HEK293 (cell line): Measurements from ENCODE around the gene ABHD11.
A peak's percentile ranks its signal among the peaks of the same experiment; 100 is the strongest.

Experiments
- BCL11A ChIP-seq: fragments of 450-650 bp; formaldehyde crosslinking; IDR thresholded peaks from 2 replicates; pipeline ENCODE4 v1.5.1; 2016; ENCODE audit warnings: low read depth, missing biosample characterization, missing genetic modification characterization
- CTCF ChIP-seq: fragments of 450-650 bp; formaldehyde crosslinking; IDR thresholded peaks from 2 replicates; pipeline ENCODE4 v1.5.1; 2016; ENCODE audit warnings: missing biosample characterization, missing genetic modification characterization
- MEIS1 ChIP-seq: sonication (generic); formaldehyde crosslinking; IDR thresholded peaks from 2 replicates; pipeline ENCODE4 v1.8.1; 2022; ENCODE audit warnings: missing genetic modification reagents, mild to moderate bottlenecking, borderline replicate concordance
- MZF1 ChIP-seq: fragments of 450-650 bp; formaldehyde crosslinking; IDR thresholded peaks from 2 replicates; pipeline ENCODE4 v1.5.1; 2017; ENCODE audit warnings: missing biosample characterization, missing genetic modification characterization, borderline replicate concordance
- PBX3 ChIP-seq: sonication (generic); formaldehyde crosslinking; IDR thresholded peaks from 2 replicates; pipeline ENCODE4 v1.8.1; 2022; ENCODE audit warnings: mild to moderate bottlenecking, moderate library complexity, missing genetic modification reagents
- SETDB1 ChIP-seq: IDR thresholded peaks from one replicate; pipeline ENCODE4 v1.6.1; 2017; ENCODE audit warnings: mild to moderate bottlenecking, low read length, moderate library complexity, mixed read lengths; ENCODE audit not compliant: insufficient read length
- ZBTB44 ChIP-seq: fragments of 450-650 bp; IDR thresholded peaks from 2 replicates; pipeline ENCODE4 v1.5.1; 2018; ENCODE audit warnings: missing biosample characterization, mild to moderate bottlenecking, missing genetic modification characterization
- ZBTB8A ChIP-seq: fragments of 450-650 bp; formaldehyde crosslinking; IDR thresholded peaks from 2 replicates; pipeline ENCODE4 v1.5.1; 2016; ENCODE audit warnings: missing biosample characterization, missing genetic modification characterization
- ZNF239 ChIP-seq: fragments of 450-650 bp; formaldehyde crosslinking; IDR thresholded peaks from 2 replicates; pipeline ENCODE4 v1.5.1; 2016; ENCODE audit warnings: missing biosample characterization, missing genetic modification characterization
- ZNF274 ChIP-seq, 2 experiments: fragments of 200-500 bp in 1 of 2; fragments of 450-650 bp in 1 of 2; sonication (Bioruptor generic) in 1 of 2; formaldehyde crosslinking in 1 of 2; IDR thresholded peaks; 2 replicates each; pipeline versions ENCODE4 v1.5.1 to v1.6.1; 2014 to 2016; ENCODE audit warnings: borderline replicate concordance in 1 of 2, inconsistent platforms in 1 of 2, low read length in 1 of 2, missing biosample characterization in 1 of 2, missing genetic modification characterization in 1 of 2
- ZNF292 ChIP-seq: fragments of 450-650 bp; formaldehyde crosslinking; IDR thresholded peaks from 2 replicates; pipeline ENCODE4 v1.5.1; 2016; ENCODE audit warnings: low read depth, missing biosample characterization, missing genetic modification characterization, borderline replicate concordance
- ZNF426 ChIP-seq: fragments of 450-650 bp; formaldehyde crosslinking; IDR thresholded peaks from 2 replicates; pipeline ENCODE4 v1.5.1; 2017; ENCODE audit warnings: missing biosample characterization, missing genetic modification characterization, mild to moderate bottlenecking, inconsistent platforms, moderate library complexity
- ZNF449 ChIP-seq: fragments of 450-650 bp; formaldehyde crosslinking; IDR thresholded peaks from 2 replicates; pipeline ENCODE4 v1.5.1; 2017; ENCODE audit warnings: missing biosample characterization, mild to moderate bottlenecking, missing genetic modification characterization, moderate library complexity
- ZNF48 ChIP-seq: fragments of 450-650 bp; formaldehyde crosslinking; IDR thresholded peaks from 2 replicates; pipeline ENCODE4 v1.5.1; 2016; ENCODE audit warnings: missing biosample characterization, missing genetic modification characterization
- ZNF549 ChIP-seq: fragments of 450-650 bp; IDR thresholded peaks from 2 replicates; pipeline ENCODE4 v1.5.1; 2018; ENCODE audit warnings: missing biosample characterization, missing genetic modification characterization, mild to moderate bottlenecking, inconsistent platforms, moderate library complexity
- ZNF580 ChIP-seq: fragments of 450-650 bp; formaldehyde crosslinking; IDR thresholded peaks from 2 replicates; pipeline ENCODE4 v1.5.1; 2016; ENCODE audit warnings: missing biosample characterization, missing genetic modification characterization
- ZNF621 ChIP-seq: fragments of 450-650 bp; formaldehyde crosslinking; IDR thresholded peaks from 2 replicates; pipeline ENCODE4 v1.5.1; 2017; ENCODE audit warnings: missing biosample characterization, missing genetic modification characterization
- ZNF639 ChIP-seq: fragments of 450-650 bp; formaldehyde crosslinking; IDR thresholded peaks from 2 replicates; pipeline ENCODE4 v1.5.1; 2016; ENCODE audit warnings: missing biosample characterization, missing genetic modification characterization
- ZNF704 ChIP-seq: fragments of 450-650 bp; formaldehyde crosslinking; IDR thresholded peaks from 2 replicates; pipeline ENCODE4 v1.5.1; 2016; ENCODE audit warnings: missing biosample characterization, missing genetic modification characterization
- ZNF768 ChIP-seq: fragments of 450-650 bp; formaldehyde crosslinking; IDR thresholded peaks from 2 replicates; pipeline ENCODE4 v1.5.1; 2018; ENCODE audit warnings: missing biosample characterization, mild to moderate bottlenecking, missing genetic modification characterization
- ZNF776 ChIP-seq: fragments of 450-650 bp; formaldehyde crosslinking; IDR thresholded peaks from 2 replicates; pipeline ENCODE4 v1.5.0; 2017; ENCODE audit warnings: missing biosample characterization, missing genetic modification characterization, borderline replicate concordance
- ZNF785 ChIP-seq: fragments of 450-650 bp; formaldehyde crosslinking; IDR thresholded peaks from 2 replicates; pipeline ENCODE4 v1.5.1; 2016; ENCODE audit warnings: missing biosample characterization, missing genetic modification characterization
- ZNF791 ChIP-seq: fragments of 450-650 bp; formaldehyde crosslinking; IDR thresholded peaks from 2 replicates; pipeline ENCODE4 v1.5.1; 2016; ENCODE audit warnings: missing biosample characterization, missing genetic modification characterization
- ZNF837 ChIP-seq: fragments of 450-650 bp; formaldehyde crosslinking; IDR thresholded peaks from 2 replicates; pipeline ENCODE4 v1.5.1; 2016; ENCODE audit warnings: missing biosample characterization, missing genetic modification characterization
- ZSCAN4 ChIP-seq: fragments of 450-650 bp; formaldehyde crosslinking; IDR thresholded peaks from 2 replicates; pipeline ENCODE4 v1.5.1; 2017; ENCODE audit warnings: missing biosample characterization, missing genetic modification characterization
- TF ChIP-seq, protein P1 (sequence below): fragments of 450-650 bp; formaldehyde crosslinking; IDR thresholded peaks from 2 replicates; pipeline ENCODE4 v1.5.1; 2016; ENCODE audit warnings: missing biosample characterization, missing genetic modification characterization

Gene ABHD11

GRCh38 chr7:73715648-73716317 is 22.8 kb downstream of the ABHD11 start (continued):
- no peak for TF ChIP-seq CTCF (tag by site-specific recombination)
- TF ChIP-seq ZNF239, result no peak
- TF ChIP-seq ZNF48 (tag by site-specific recombination), result no peak
- TF ChIP-seq BCL11A (tag by site-specific recombination), result peak; percentile 79
- peak; percentile 81 for TF ChIP-seq ZNF639 (tag by site-specific recombination)
- TF ChIP-seq ZNF785, result no peak
- TF ChIP-seq ZNF837 (tag by site-specific recombination), result no peak
- no peak for TF ChIP-seq ZNF549
- TF ChIP-seq ZBTB44, result no peak
- no peak for TF ChIP-seq PBX3 (CRISPR knock-in tag)
- no peak for TF ChIP-seq MEIS1
- TF ChIP-seq ZNF580 (tag by site-specific recombination), result no peak
- no peak for TF ChIP-seq ZNF704
- TF ChIP-seq ZSCAN4, result no peak
- no peak for TF ChIP-seq ZNF791 (tag by site-specific recombination)
- TF ChIP-seq ZNF449 (tag by site-specific recombination), result no peak
- no peak for TF ChIP-seq ZNF426 (tag by site-specific recombination)
- TF ChIP-seq, protein P1, sequence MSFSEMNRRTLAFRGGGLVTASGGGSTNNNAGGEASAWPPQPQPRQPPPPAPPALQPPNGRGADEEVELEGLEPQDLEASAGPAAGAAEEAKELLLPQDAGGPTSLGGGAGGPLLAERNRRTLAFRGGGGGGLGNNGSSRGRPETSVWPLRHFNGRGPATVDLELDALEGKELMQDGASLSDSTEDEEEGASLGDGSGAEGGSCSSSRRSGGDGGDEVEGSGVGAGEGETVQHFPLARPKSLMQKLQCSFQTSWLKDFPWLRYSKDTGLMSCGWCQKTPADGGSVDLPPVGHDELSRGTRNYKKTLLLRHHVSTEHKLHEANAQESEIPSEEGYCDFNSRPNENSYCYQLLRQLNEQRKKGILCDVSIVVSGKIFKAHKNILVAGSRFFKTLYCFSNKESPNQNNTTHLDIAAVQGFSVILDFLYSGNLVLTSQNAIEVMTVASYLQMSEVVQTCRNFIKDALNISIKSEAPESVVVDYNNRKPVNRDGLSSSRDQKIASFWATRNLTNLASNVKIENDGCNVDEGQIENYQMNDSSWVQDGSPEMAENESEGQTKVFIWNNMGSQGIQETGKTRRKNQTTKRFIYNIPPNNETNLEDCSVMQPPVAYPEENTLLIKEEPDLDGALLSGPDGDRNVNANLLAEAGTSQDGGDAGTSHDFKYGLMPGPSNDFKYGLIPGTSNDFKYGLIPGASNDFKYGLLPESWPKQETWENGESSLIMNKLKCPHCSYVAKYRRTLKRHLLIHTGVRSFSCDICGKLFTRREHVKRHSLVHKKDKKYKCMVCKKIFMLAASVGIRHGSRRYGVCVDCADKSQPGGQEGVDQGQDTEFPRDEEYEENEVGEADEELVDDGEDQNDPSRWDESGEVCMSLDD (tag by site-specific recombination), result no peak
- no peak for TF ChIP-seq SETDB1
- no peak for TF ChIP-seq ZNF621
- TF ChIP-seq ZNF768 (tag by site-specific recombination), result peak; percentile 29; the same call in 1 of the 2 replicates
- no peak for TF ChIP-seq ZNF292
- peak; percentile 38 for TF ChIP-seq ZBTB8A
- no peak for TF ChIP-seq ZNF776 (tag by site-specific recombination)
- TF ChIP-seq MZF1, result no peak
- TF ChIP-seq ZNF274 (IDR thresholded peaks at IDR 0.05; ENCODE audit: low read length), result no peak
- TF ChIP-seq ZNF274 (tag by site-specific recombination; IDR thresholded peaks at IDR 0.05; ENCODE audit: borderline replicate concordance), result no peak
